SU-DHL-6 (cell line): ENCODE data around the gene TARBP2.

Experiments
- CTCF ChIP-seq: fragments of 200-600 bp; sonication (generic); IDR thresholded peaks from one replicate; pipeline ENCODE4 v1.5.1; 2017; ENCODE audit warnings: antibody characterized with exemption, mild to moderate bottlenecking, low read length, moderate library complexity; ENCODE audit not compliant: insufficient read depth, poor library complexity, severe bottlenecking
- EZH2phosphoT487 ChIP-seq: fragments of 200-600 bp; sonication (generic), shearing (Covaris generic); conservative IDR thresholded peaks from 2 replicates; pipeline ENCODE4 v1.6.1; 2018; ENCODE audit warnings: mild to moderate bottlenecking, antibody characterized with exemption, low read length, moderate library complexity, mixed read lengths

- TF ChIP-seq CTCF (no peak), EZH2phosphoT487 (no peak)
Measured at GRCh38 chr12:53461591-53461990, 39.5 kb upstream of the TARBP2 start.
